ENCODE measurements around the gene EML3. TPM values are rescaled to one million over a fixed set of nuclear protein-coding genes. Genes with fewer than 3 reads are reported as not detected.
A peak's percentile ranks its signal among the peaks of the same experiment; 100 is the strongest.

The EML3 gene
- total and polyA plus RNA-seq, 8 donors = 22.0 to 86.4 (median 24.5) TPM

GRCh38 chr11:62647609-62648005 lies 35.0 kb upstream of the EML3 start:
- Histone ChIP-seq H3K27ac (peak overlapping the region in 1 of 4 donors; percentile 10), H3K4me1 (peaks cover 6 to 21% (median 16%) of the 10 kb centered on the region in 3 donors), H3K36me3 (peaks cover 0 to 14% (median 3%) of the 10 kb centered on the region in 3 donors), H3K9me3 (no peaks in the 10 kb centered on the region), H3K27me3 (no peaks in the 10 kb centered on the region), H3K4me3 (peak overlapping the region in 1 of 4 donors; percentile 82)
- intact Hi-C loops (cut with DNase I) = no loop called here
- DNase-seq (no peak), ATAC-seq (peak in 1 of 4 donors; percentile 0), FAIRE-seq (no peak)
- whole genome bisulfite sequencing, 2 donors = 49 to 59% methylated on average over 6 of the region's 6 CpGs
- no peak for TF ChIP-seq CTCF (IDR thresholded peaks at IDR 0.05)

GRCh38 chr11:62646825-62647608 lies 34.4 kb upstream of the EML3 start:
- no peak for FAIRE-seq
- Histone ChIP-seq H3K4me3 (peak overlapping the region in 2 of 4 donors; percentile 82 to 89), H3K27me3 (no peaks in the 10 kb centered on the region), H3K4me1 (peaks cover 6 to 20% (median 15%) of the 10 kb centered on the region in 3 donors), H3K36me3 (peaks cover 0 to 14% (median 3%) of the 10 kb centered on the region in 3 donors), H3K27ac (peak overlapping the region in 1 of 4 donors; percentile 10), H3K9me3 (no peaks in the 10 kb centered on the region)
- peak in 4 of 6 donors; percentile 28 to 81 (median 52) for DNase-seq
- ATAC-seq = peak; percentile 4 to 13 (median 8)
- 34 to 50% methylated on average over 32 of the region's 32 CpGs for WGBS, 2 donors
- no peak for TF ChIP-seq CTCF (IDR thresholded peaks at IDR 0.05)
- intact Hi-C loops (cut with DNase I) = no loop called here

GRCh38 chr11:62645946-62646824 lies 33.6 kb upstream of the EML3 start, which contains the start of gene GANAB:
Gene GANAB, minus strand, starts transcription at chr11:62646613. Its CDS starts 14 bp downstream, at chr11:62646599.
- H3K4me1 ChIP-seq = peaks cover 6 to 13% (median 8%) of the 10 kb centered on the region in 3 donors
- FAIRE-seq (peak; percentile 77), ATAC-seq (peak; percentile 97 to 99 (median 98)), DNase-seq (peak; percentile 99)
- H3K36me3 ChIP-seq = peaks cover 0 to 14% (median 3%) of the 10 kb centered on the region in 3 donors
- peak within 1 kb of the TSS; percentile 82 to 98 (median 92) for H3K4me3 ChIP-seq
- WGBS, 2 donors = 0 to 1% methylated on average over 67 to 73 of the region's 73 CpGs
- no peaks in the 10 kb centered on the region for H3K27me3 ChIP-seq
- TF ChIP-seq CTCF (IDR thresholded peaks at IDR 0.05) = no peak
- intact Hi-C loops (cut with DNase I) = no loop called here
- H3K27ac ChIP-seq = peak within 1 kb of the TSS; percentile 75 to 87 (median 84)
- no peaks in the 10 kb centered on the region for H3K9me3 ChIP-seq

- WGBS, 2 donors = 6 to 9% methylated on average over 11 of the region's 11 CpGs
- Histone ChIP-seq H3K27me3 (no peaks in the 10 kb centered on the region), H3K27ac (peak overlapping the region in 2 of 4 donors; percentile 81 to 87), H3K36me3 (peaks cover 0 to 14% (median 3%) of the 10 kb centered on the region in 3 donors), H3K4me3 (peak overlapping the region; percentile 82 to 98 (median 92)), H3K4me1 (peaks cover 6 to 13% (median 8%) of the 10 kb centered on the region in 3 donors), H3K9me3 (no peaks in the 10 kb centered on the region)
- DNase-seq = no peak
- no peak for TF ChIP-seq CTCF (IDR thresholded peaks at IDR 0.05)
- no peak for FAIRE-seq
- intact Hi-C loops (cut with DNase I) = no loop called here
- no peak for ATAC-seq
These were observed 33.0 kb upstream of the EML3 start for GRCh38 chr11:62645671-62645945.

Measured in pancreas (tissue), 10 donors.